Neuronal stem cell (in vitro differentiated cells): Measurements from ENCODE around the gene GRIP1.
A peak's percentile ranks its signal among the peaks of the same experiment; 100 is the strongest.

Experiments
- DNase-seq: peaks from one replicate; pipeline ENCODE4 v3.0.0-alpha.2; 2013; ENCODE audit warnings: low spot score
- H2AFZ ChIP-seq: one replicate; pipeline ENCODE4 v1.6.1; 2013; ENCODE audit warnings: mild to moderate bottlenecking, low read length, inconsistent platforms
- H2AK5ac ChIP-seq: 2 replicates; pipeline ENCODE4 v1.6.1; 2013; ENCODE audit warnings: low read depth, mild to moderate bottlenecking, inconsistent platforms, low read length, moderate library complexity, mixed read lengths
- H2BK120ac ChIP-seq: 2 replicates; pipeline ENCODE4 v1.6.1; 2013; ENCODE audit warnings: low read depth, mild to moderate bottlenecking, inconsistent platforms, low read length, moderate library complexity, mixed read lengths
- H2BK12ac ChIP-seq: one replicate; pipeline ENCODE4 v1.6.1; 2013; ENCODE audit warnings: low read length, inconsistent platforms
- H2BK15ac ChIP-seq: 2 replicates; pipeline ENCODE4 v1.6.1; 2013; ENCODE audit warnings: mild to moderate bottlenecking, low read length, inconsistent platforms, mixed read lengths
- H2BK5ac ChIP-seq: one replicate; pipeline ENCODE4 v1.6.1; 2013; ENCODE audit warnings: inconsistent platforms, mild to moderate bottlenecking, low read length, moderate library complexity
- H3K14ac ChIP-seq: one replicate; pipeline ENCODE4 v1.6.1; 2013; ENCODE audit warnings: low read length, inconsistent platforms
- H3K18ac ChIP-seq: 2 replicates; pipeline ENCODE4 v1.6.1; 2013; ENCODE audit warnings: low read length, inconsistent platforms
- H3K23ac ChIP-seq: 2 replicates; pipeline ENCODE4 v1.6.1; 2013; ENCODE audit warnings: low read depth, mild to moderate bottlenecking, mixed read lengths, low read length, inconsistent platforms; ENCODE audit not compliant: poor library complexity
- H3K27ac ChIP-seq: replicated peaks from 3 replicates; pipeline ENCODE4 v1.5.1; 2013; ENCODE audit warnings: low read length, inconsistent platforms
- H3K27me3 ChIP-seq, 3 experiments: 2 replicates each; pipeline ENCODE4 v1.6.1; 2013; ENCODE audit warnings: low read length in 3 of 3, mild to moderate bottlenecking in 2 of 3, inconsistent platforms in 1 of 3, low read depth in 1 of 3, mixed read lengths in 1 of 3, moderate library complexity in 1 of 3; ENCODE audit not compliant: control insufficient read depth in 3 of 3, insufficient read depth in 3 of 3
- H3K36me3 ChIP-seq, 2 donors: replicated peaks in 1 of 2; 2 replicates each; pipeline ENCODE4 v1.6.1; 2013; ENCODE audit warnings: low read length in 2 of 2; ENCODE audit not compliant: control insufficient read depth in 2 of 2, insufficient read depth in 2 of 2
- H3K4ac ChIP-seq: 2 replicates; pipeline ENCODE4 v1.6.1; 2013; ENCODE audit warnings: inconsistent platforms, mild to moderate bottlenecking, low read length, moderate library complexity
- H3K4me1 ChIP-seq, 2 donors: 1 replicate in 1 of 2; 2 replicates in 1 of 2; pipeline ENCODE4 v1.6.1; 2013; ENCODE audit warnings: low read length in 2 of 2, low read depth in 1 of 2; ENCODE audit not compliant: control insufficient read depth in 2 of 2, insufficient read depth in 1 of 2
- H3K4me2 ChIP-seq: one replicate; pipeline ENCODE4 v1.6.1; 2013; ENCODE audit warnings: mild to moderate bottlenecking, low read length, inconsistent platforms; ENCODE audit not compliant: insufficient read depth, poor library complexity, severe bottlenecking
- H3K4me3 ChIP-seq, 2 donors: 2 replicates each; pipeline ENCODE4 v1.5.1; 2013; ENCODE audit warnings: low read length in 2 of 2, mild to moderate bottlenecking in 2 of 2, inconsistent platforms in 1 of 2, moderate library complexity in 1 of 2
- H3K79me1 ChIP-seq: one replicate; pipeline ENCODE4 v1.6.1; 2013; ENCODE audit warnings: low read depth, mild to moderate bottlenecking, inconsistent platforms, low read length, moderate library complexity
- H3K9ac ChIP-seq: one replicate; pipeline ENCODE4 v1.6.1; 2013; ENCODE audit warnings: mild to moderate bottlenecking, low read depth, low read length, inconsistent platforms; ENCODE audit not compliant: poor library complexity
- H3K9me3 ChIP-seq, 2 donors: replicated peaks in 1 of 2; 2 replicates each; pipeline versions ENCODE3 to v1.6.1; 2013; ENCODE audit warnings: low read length in 2 of 2, mild to moderate bottlenecking in 2 of 2, inconsistent platforms in 1 of 2, low read depth in 1 of 2, mixed read lengths in 1 of 2, moderate library complexity in 1 of 2; ENCODE audit not compliant: control insufficient read depth in 2 of 2, insufficient read depth in 1 of 2
- H4K8ac ChIP-seq: one replicate; pipeline ENCODE4 v1.6.1; 2013; ENCODE audit warnings: low read depth, mild to moderate bottlenecking, inconsistent platforms, low read length, moderate library complexity
- H4K91ac ChIP-seq: one replicate; pipeline ENCODE4 v1.6.1; 2013; ENCODE audit warnings: low read length, low read depth, mild to moderate bottlenecking, inconsistent platforms; ENCODE audit not compliant: poor library complexity
- WGBS, 2 donors: extraction: QIAGEN DNeasy Blood & Tissue Kit; methylation state at CpG; one replicate each; pipeline ENCODE4 v1.1.7; 2013; ENCODE audit warnings: missing lambda C conversion rate in 2 of 2, mixed read lengths in 1 of 2; ENCODE audit not compliant: insufficient read length in 2 of 2, insufficient replicate concordance in 1 of 2; ENCODE audit errors: extremely low coverage in 2 of 2; 5-methylcytosine and 5-hydroxymethylcytosine counted together

The GRIP1 gene

DNA sequence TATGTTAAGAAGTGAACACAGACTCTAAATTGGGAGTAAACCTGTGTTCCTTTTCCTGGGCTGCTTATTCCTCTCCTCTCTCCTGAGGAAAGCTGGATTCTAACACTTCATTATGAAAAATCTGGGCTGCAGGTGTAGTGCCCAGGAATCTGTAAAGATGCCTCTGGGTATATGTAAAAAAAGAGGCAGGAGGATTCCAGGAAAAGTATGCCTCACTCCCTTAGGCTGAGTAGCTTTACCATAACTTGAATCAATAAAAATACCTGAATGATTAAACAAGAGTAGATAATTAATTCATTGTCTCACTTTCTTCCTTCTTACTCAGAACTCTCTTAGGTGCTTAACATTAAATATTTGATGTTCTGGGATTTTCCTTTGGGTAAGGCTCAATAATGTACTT lies 185.1 kb downstream of the GRIP1 start:
- Histone ChIP-seq H3K9ac (no peak overlapping the region), H3K27me3 (no peaks in the 10 kb centered on the region), H3K9me3 (no peaks in the 10 kb centered on the region), H4K91ac (no peak overlapping the region), H2BK5ac (no peak overlapping the region), H2BK12ac (no peak overlapping the region), H3K27ac (no peak overlapping the region), H3K4me1 (peaks cover 4 to 5% of the 10 kb centered on the region in 2 donors), H2AK5ac (no peak overlapping the region), H2AFZ (no peak overlapping the region), H3K4ac (no peak overlapping the region), H3K14ac (no peak overlapping the region), H2BK120ac (no peak overlapping the region), H4K8ac (no peak overlapping the region), H3K4me2 (no peak overlapping the region), H3K36me3 (no peaks in the 10 kb centered on the region), H3K23ac (no peak overlapping the region), H3K79me1 (no peaks in the 10 kb centered on the region), H3K4me3 (no peak overlapping the region), H3K18ac (no peak overlapping the region), H2BK15ac (no peak overlapping the region)
- DNase-seq: no peak

DNA sequence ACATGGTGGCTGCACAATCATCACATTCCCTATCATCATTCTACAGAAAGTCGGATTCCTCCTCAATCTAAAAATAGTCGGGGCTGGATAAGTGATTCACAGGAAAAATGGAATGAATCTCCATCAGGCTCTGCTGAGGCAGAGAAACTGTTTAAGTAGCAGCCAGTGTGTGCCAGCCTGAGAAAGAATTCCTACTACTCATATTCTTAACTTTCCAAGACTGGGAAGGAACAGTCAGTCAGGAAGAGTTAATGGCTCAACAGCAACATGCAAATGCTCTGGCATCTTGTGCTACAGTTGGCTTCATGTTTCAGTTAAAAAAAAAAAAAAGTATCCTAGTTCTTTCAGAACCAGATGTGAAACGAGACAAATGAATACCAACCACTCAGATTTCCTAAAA lies 187.0 kb downstream of the GRIP1 start:
- H3K18ac ChIP-seq: no peak overlapping the region
- no peaks in the 10 kb centered on the region for H3K27me3 ChIP-seq
- H3K23ac ChIP-seq: no peak overlapping the region
- no peaks in the 10 kb centered on the region for H3K79me1 ChIP-seq
- no peaks in the 10 kb centered on the region for H3K9me3 ChIP-seq
- H2BK5ac ChIP-seq: no peak overlapping the region
- no peak overlapping the region for H4K8ac ChIP-seq
- no peak overlapping the region for H2BK12ac ChIP-seq
- no peaks in the 10 kb centered on the region for H3K4me1 ChIP-seq
- no peak overlapping the region for H3K27ac ChIP-seq
- no peak overlapping the region for H2AK5ac ChIP-seq
- H3K9ac ChIP-seq: no peak overlapping the region
- DNase-seq: no peak
- no peak overlapping the region for H3K4me3 ChIP-seq
- H2BK15ac ChIP-seq: no peak overlapping the region
- no peak overlapping the region for H3K4me2 ChIP-seq
- H2AFZ ChIP-seq: no peak overlapping the region
- no peaks in the 10 kb centered on the region for H3K36me3 ChIP-seq
- H3K14ac ChIP-seq: no peak overlapping the region
- no peak overlapping the region for H3K4ac ChIP-seq
- no CpG with 5 or more reads among the region's 3 CpGs for WGBS, 2 donors
- no peak overlapping the region for H2BK120ac ChIP-seq
- no peak overlapping the region for H4K91ac ChIP-seq

DNA sequence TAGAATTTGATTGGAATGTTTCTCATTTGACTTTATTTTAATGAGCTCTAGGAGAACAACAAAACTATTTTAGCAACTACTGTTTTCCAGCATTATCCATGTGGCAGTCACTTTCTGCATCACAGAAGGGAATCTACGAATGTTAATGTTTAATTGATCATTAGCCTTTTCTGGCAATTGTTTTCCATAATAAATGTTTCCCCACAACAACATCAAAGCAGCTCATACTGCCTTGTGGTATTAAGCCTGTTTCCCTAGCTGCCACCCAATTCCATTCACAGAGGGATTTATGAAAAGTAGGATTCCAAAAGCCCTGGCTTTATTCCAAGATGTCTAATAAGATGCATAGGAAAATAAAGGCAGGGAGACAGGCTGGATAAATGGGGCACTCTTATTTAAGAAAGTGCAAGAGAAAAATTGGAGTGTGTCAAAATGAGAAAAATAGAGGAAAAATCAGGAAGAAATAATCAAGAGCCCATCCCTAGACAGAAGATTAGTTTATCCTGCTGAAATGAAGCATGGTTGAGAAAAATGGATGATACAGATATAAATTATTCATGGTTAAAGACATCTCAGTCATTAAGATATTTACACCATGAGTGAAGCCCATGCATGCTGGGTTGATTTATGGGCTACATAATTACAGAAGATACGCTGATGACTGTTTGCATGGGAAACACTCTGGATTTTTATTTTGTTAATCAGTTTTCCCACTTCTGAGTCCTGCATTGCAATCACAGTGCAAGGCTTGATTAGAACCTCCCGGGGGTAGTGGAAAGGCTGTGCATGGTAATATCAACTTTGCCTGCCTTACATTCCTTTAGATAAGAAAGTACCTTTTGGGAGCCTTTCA lies 196.3 kb downstream of the GRIP1 start:
- no peak overlapping the region for H2BK5ac ChIP-seq
- no peak overlapping the region for H3K9ac ChIP-seq
- H3K4me2 ChIP-seq: no peak overlapping the region
- WGBS, 2 donors: no CpG with 5 or more reads among the region's 3 CpGs
- H4K8ac ChIP-seq: no peak overlapping the region
- H3K23ac ChIP-seq: no peak overlapping the region
- H3K18ac ChIP-seq: no peak overlapping the region
- H3K4ac ChIP-seq: no peak overlapping the region
- no peak overlapping the region for H2BK12ac ChIP-seq
- H2BK120ac ChIP-seq: no peak overlapping the region
- no peaks in the 10 kb centered on the region for H3K4me1 ChIP-seq
- H3K4me3 ChIP-seq: no peak overlapping the region
- peaks cover 0 to 2% of the 10 kb centered on the region in 2 donors for H3K9me3 ChIP-seq
- no peak overlapping the region for H3K14ac ChIP-seq
- no peak overlapping the region for H4K91ac ChIP-seq
- H3K27ac ChIP-seq: no peak overlapping the region
- no peaks in the 10 kb centered on the region for H3K79me1 ChIP-seq
- H3K27me3 ChIP-seq: no peaks in the 10 kb centered on the region
- no peak for DNase-seq
- no peak overlapping the region for H2AK5ac ChIP-seq
- no peak overlapping the region for H2BK15ac ChIP-seq
- no peak overlapping the region for H2AFZ ChIP-seq
- no peaks in the 10 kb centered on the region for H3K36me3 ChIP-seq

DNA sequence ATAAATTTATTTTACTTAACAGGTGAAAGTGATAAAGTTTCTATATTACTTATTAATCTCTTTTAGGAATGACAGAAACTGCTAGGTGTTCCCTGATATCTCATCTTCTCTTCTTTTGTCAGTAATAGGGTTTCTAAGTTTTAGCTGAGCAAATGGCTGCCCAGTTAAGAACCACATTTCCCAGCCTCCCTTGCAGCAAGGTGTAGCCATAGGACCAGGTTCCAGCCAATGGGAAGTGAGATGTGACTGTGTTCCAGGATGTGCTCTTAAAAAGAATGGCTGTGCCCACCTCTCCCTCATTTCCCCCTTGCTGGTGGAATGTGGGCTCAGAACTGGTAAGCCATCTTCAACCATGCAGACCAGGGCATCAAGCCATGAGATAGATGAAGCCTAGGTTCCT lies 210.9 kb downstream of the GRIP1 start:
- no peak overlapping the region for H2AK5ac ChIP-seq
- H3K27me3 ChIP-seq: no peaks in the 10 kb centered on the region

More for the DNA sequence above, 210.9 kb downstream of the GRIP1 start:
- Histone ChIP-seq H3K4me1 (no peaks in the 10 kb centered on the region), H3K4ac (no peak overlapping the region), H3K79me1 (no peaks in the 10 kb centered on the region), H4K91ac (no peak overlapping the region), H3K27ac (no peak overlapping the region), H2BK12ac (no peak overlapping the region), H2BK120ac (no peak overlapping the region), H3K9ac (no peak overlapping the region), H2BK5ac (no peak overlapping the region), H2BK15ac (no peak overlapping the region), H4K8ac (no peak overlapping the region), H2AFZ (peak overlapping the region; percentile 25), H3K23ac (no peak overlapping the region), H3K14ac (no peak overlapping the region), H3K4me3 (peak overlapping the region in 1 of 2 donors; percentile 32), H3K18ac (no peak overlapping the region), H3K9me3 (no peaks in the 10 kb centered on the region), H3K4me2 (no peak overlapping the region), H3K36me3 (peaks cover 0 to under 1% of the 10 kb centered on the region in 2 donors)
- no peak for DNase-seq
